Fibroblast of lung (primary cell): Measurements from ENCODE around the gene GPS1. TPM values are rescaled to one million over a fixed set of nuclear protein-coding genes. Genes with fewer than 3 reads are reported as not detected.
A peak's percentile ranks its signal among the peaks of the same experiment; 100 is the strongest.

Experiments
- DNase-seq, 2 donors: peaks; one replicate each; pipeline versions ENCODE4 v3.0.0 to v3.0.0-alpha.2; 2010; ENCODE audit warnings: low read depth in 2 of 2
- H2AFZ ChIP-seq: 2 replicates; pipeline ENCODE4 v1.5.1; 2012; ENCODE audit warnings: low read length, control low read depth, inconsistent platforms
- H3K27ac ChIP-seq: 2 replicates; pipeline ENCODE4 v1.5.1; 2011; ENCODE audit warnings: low read length, control low read depth; ENCODE audit not compliant: insufficient read depth
- H3K27me3 ChIP-seq: 2 replicates; pipeline ENCODE4 v1.5.1; 2011; ENCODE audit warnings: mild to moderate bottlenecking, low read length; ENCODE audit not compliant: control insufficient read depth, insufficient read depth
- H3K36me3 ChIP-seq: 2 replicates; pipeline ENCODE4 v1.5.1; 2011; ENCODE audit warnings: low read length; ENCODE audit not compliant: control insufficient read depth, insufficient read depth
- H3K4me1 ChIP-seq: 2 replicates; pipeline ENCODE4 v1.5.1; 2011; ENCODE audit warnings: low read length; ENCODE audit not compliant: control insufficient read depth, insufficient read depth; ENCODE audit errors: extremely low read depth
- H3K4me2 ChIP-seq: 2 replicates; pipeline ENCODE4 v1.5.1; 2011; ENCODE audit warnings: low read length, control low read depth; ENCODE audit not compliant: insufficient read depth; ENCODE audit errors: extremely low read depth
- H3K4me3 ChIP-seq, 4 experiments: fragments of 200-600 bp in 1 of 4; sonication (generic) in 1 of 4; replicated peaks in 1 of 4; 2 replicates each; pipeline ENCODE4 v1.5.1; 2011 to 2016; ENCODE audit warnings: low read length in 4 of 4, low read depth in 3 of 4, mild to moderate bottlenecking in 3 of 4, control low read depth in 2 of 4, inconsistent platforms in 1 of 4, mixed read lengths in 1 of 4; ENCODE audit not compliant: insufficient read depth in 1 of 4; ENCODE audit errors: control extremely low read depth in 1 of 4
- H3K79me2 ChIP-seq: 2 replicates; pipeline ENCODE4 v1.5.1; 2012; ENCODE audit warnings: mild to moderate bottlenecking, low read length, inconsistent platforms; ENCODE audit not compliant: control insufficient read depth, insufficient read depth
- H3K9ac ChIP-seq: 2 replicates; pipeline ENCODE4 v1.5.1; 2011; ENCODE audit warnings: mild to moderate bottlenecking, low read length, control low read depth; ENCODE audit not compliant: insufficient read depth
- H3K9me3 ChIP-seq: 2 replicates; pipeline ENCODE4 v1.5.1; 2012; ENCODE audit warnings: low read depth, low read length; ENCODE audit not compliant: control insufficient read depth, insufficient read depth
- H4K20me1 ChIP-seq: 2 replicates; pipeline ENCODE4 v1.5.1; 2011; ENCODE audit warnings: low read length; ENCODE audit not compliant: control insufficient read depth, insufficient read depth; ENCODE audit errors: extremely low read depth
- CTCF ChIP-seq, 2 donors: IDR thresholded peaks in 1 of 2; conservative IDR thresholded peaks in 1 of 2; 1 replicate in 1 of 2; 2 replicates in 1 of 2; pipeline ENCODE4 v1.5.1; 2011 to 2012; ENCODE audit warnings: low read length in 2 of 2, control low read depth in 1 of 2, inconsistent platforms in 1 of 2, low read depth in 1 of 2, mild to moderate bottlenecking in 1 of 2
- EZH2 ChIP-seq: IDR thresholded peaks from 2 replicates; pipeline ENCODE4 v1.5.1; 2012; ENCODE audit warnings: low read length, control low read depth, mild to moderate bottlenecking; ENCODE audit errors: missing control alignments
- polyA plus RNA-seq, 2 donors: library from polyadenylated mRNA; depleted of rRNA in 1 of 2; stranded (reverse) in 1 of 2; unstranded in 1 of 2; fragments of >200 nt; gene quantifications; 2 replicates each; pipeline ENCODE4 v1.2.1, GENCODE V29; 2011 to 2012; ENCODE audit warnings: missing spikeins in 1 of 2
- total RNA-seq: library from RNA; depleted of rRNA; stranded (reverse); fragments of >200 nt; gene quantifications from 2 replicates; pipeline ENCODE4 v1.2.1, GENCODE V29; 2014

GPS1 gene
- total and polyA plus RNA-seq, 2 donors (not counting 1 experiment from before 2014, with no cell fraction given): 53.3 to 76.6 TPM

GRCh38 chr17:82065193-82065637, 13.5 kb downstream of the GPS1 start:
- Histone ChIP-seq H3K4me3 (peak overlapping the region; percentile 53 to 85 (median 80)), H3K4me2 (peak overlapping the region; percentile 97), H3K9ac (peak overlapping the region; percentile 79), H3K36me3 (peaks cover 21% of the 10 kb centered on the region), H3K27ac (peak overlapping the region; percentile 62), H3K4me1 (no peaks in the 10 kb centered on the region), H3K79me2 (peaks cover 12% of the 10 kb centered on the region), H3K9me3 (no peaks in the 10 kb centered on the region), H2AFZ (no peak overlapping the region), H3K27me3 (no peaks in the 10 kb centered on the region), H4K20me1 (no peaks in the 10 kb centered on the region)
- TF ChIP-seq CTCF (conservative IDR thresholded peaks at IDR 0.05 in 1 of 2, IDR thresholded peaks at IDR 0.05 in 1 of 2; ENCODE audit: low read depth in 1 of 2, low read length in 2 of 2) (no peak), EZH2 (no peak)
- DNase-seq: peak in 1 of 2 donors; percentile 41

GRCh38 chr17:82065638-82066303, 14.1 kb downstream of the GPS1 start, which contains the start of gene DUS1L:
Gene DUS1L, minus strand, starts transcription at chr17:82065804. Its CDS starts 745 bp downstream, at chr17:82065059.
- Histone ChIP-seq H3K79me2 (peaks cover 12% of the 10 kb centered on the region), H3K4me1 (no peaks in the 10 kb centered on the region), H3K9ac (peak within 1 kb of the TSS; percentile 79), H3K4me3 (peak within 1 kb of the TSS; percentile 53 to 85 (median 80)), H4K20me1 (no peaks in the 10 kb centered on the region), H3K27me3 (no peaks in the 10 kb centered on the region), H3K27ac (peak within 1 kb of the TSS; percentile 62), H3K9me3 (no peaks in the 10 kb centered on the region), H3K36me3 (peaks cover 16% of the 10 kb centered on the region), H3K4me2 (peak within 1 kb of the TSS; percentile 97), H2AFZ (peak within 1 kb of the TSS; percentile 98)
- peak; percentile 49 to 61 for DNase-seq
- TF ChIP-seq EZH2 (no peak), CTCF (conservative IDR thresholded peaks at IDR 0.05 in 1 of 2, IDR thresholded peaks at IDR 0.05 in 1 of 2; ENCODE audit: low read depth in 1 of 2, low read length in 2 of 2) (no peak)

GRCh38 chr17:82070611-82071010, 18.9 kb downstream of the GPS1 start:
- Histone ChIP-seq H3K36me3 (no peaks in the 10 kb centered on the region), H3K27me3 (no peaks in the 10 kb centered on the region), H3K4me2 (no peak overlapping the region), H3K79me2 (peaks cover 2% of the 10 kb centered on the region), H3K27ac (no peak overlapping the region), H3K4me3 (no peak overlapping the region), H2AFZ (no peak overlapping the region), H3K4me1 (no peaks in the 10 kb centered on the region), H4K20me1 (no peaks in the 10 kb centered on the region), H3K9ac (no peak overlapping the region), H3K9me3 (no peaks in the 10 kb centered on the region)
- no peak for DNase-seq
- no peak for TF ChIP-seq EZH2
- TF ChIP-seq CTCF (conservative IDR thresholded peaks at IDR 0.05 in 1 of 2, IDR thresholded peaks at IDR 0.05 in 1 of 2; ENCODE audit: low read depth in 1 of 2, low read length in 2 of 2): no peak
